Measurements from ENCODE around the gene TAF1C. TPM values are rescaled to one million over a fixed set of nuclear protein-coding genes. Genes with fewer than 3 reads are reported as not detected.

TAF1C gene
- total and polyA plus RNA-seq, 2 of the 8 experiments (the other 6 are each of a cell fraction or from before 2014, with no cell fraction given), result 44.6 to 63.8 TPM

DNA sequence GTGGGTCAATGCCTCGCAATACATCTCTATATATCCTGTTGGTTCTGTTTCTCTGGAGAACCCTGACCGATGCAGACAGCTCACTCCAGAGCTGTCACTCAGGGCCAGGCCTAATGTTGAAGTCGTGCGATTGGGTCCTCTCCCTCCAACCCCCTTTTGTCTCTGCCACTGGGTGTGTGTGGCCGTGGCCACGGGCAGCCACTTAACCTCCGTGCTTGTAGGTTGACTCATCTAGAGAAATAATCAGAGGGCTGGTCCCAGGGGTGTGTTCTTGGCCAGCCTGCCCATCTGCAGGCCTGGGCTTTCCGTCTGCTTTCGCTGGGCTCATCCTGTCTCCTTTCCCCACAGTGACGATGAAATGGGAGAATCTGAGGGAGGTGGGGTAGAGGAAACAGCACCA is 11.5 kb upstream of the TAF1C start (continued):
- TF ChIP-seq TCF12 (IDR thresholded peaks at IDR 0.05; ENCODE audit: low read depth, low read length) (no peak), CTBP2 (IDR thresholded peaks at IDR 0.05; ENCODE audit: borderline replicate concordance, insufficient read depth, insufficient read length, low read length) (no peak), MAFK (IDR thresholded peaks at IDR 0.05; ENCODE audit: low read depth, low read length) (no peak)
